ENCODE measurements around the gene RMND5B.
"Not testable (repeated sequence)": the region's sequence is repeated elsewhere in the genome, so short reads cannot be mapped to it uniquely, and the experiment has no call there.

Gene RMND5B

GRCh38 chr5:178177569-178177968, 46.8 kb downstream of the RMND5B start:
- no peak for DNase-seq

- no peak for DNase-seq
Measured at GRCh38 chr5:178180141-178180863, 49.5 kb downstream of the RMND5B start.

- no peak for DNase-seq
Measured at GRCh38 chr5:178182158-178182876, 51.5 kb downstream of the RMND5B start.

GRCh38 chr5:178186427-178186826, 55.6 kb downstream of the RMND5B start:
- DNase-seq: no peak

- no peak for DNase-seq
Measured at GRCh38 chr5:178187014-178187413, 56.2 kb downstream of the RMND5B start, which contains the start of gene GMCL2. GMCL2 (minus strand) TSS chr5:178187371; CDS start chr5:178187299, 72 bp downstream.

GRCh38 chr5:178189433-178189832, 58.6 kb downstream of the RMND5B start:
- no peak for DNase-seq

- no peak for DNase-seq
Measured at GRCh38 chr5:178191661-178192060, 60.8 kb downstream of the RMND5B start.

GRCh38 chr5:178192244-178192643, 61.4 kb downstream of the RMND5B start:
- no peak for DNase-seq

GRCh38 chr5:178192787-178193186, 62.0 kb downstream of the RMND5B start:
- DNase-seq: no peak

GRCh38 chr5:178193251-178193809, 62.5 kb downstream of the RMND5B start:
- no peak for DNase-seq

GRCh38 chr5:178194026-178194425, 63.2 kb downstream of the RMND5B start:
- DNase-seq: no peak

- DNase-seq: no peak
Measured at GRCh38 chr5:178196281-178196812, 65.5 kb downstream of the RMND5B start.

GRCh38 chr5:178196986-178197385, 66.2 kb downstream of the RMND5B start:
- no peak for DNase-seq

- DNase-seq: not testable (repeated sequence)
Measured at GRCh38 chr5:178198151-178198550, 67.3 kb downstream of the RMND5B start.

GRCh38 chr5:178198706-178199105, 67.9 kb downstream of the RMND5B start:
- DNase-seq: no peak

- no peak for DNase-seq
Measured at GRCh38 chr5:178199581-178200434, 69.0 kb downstream of the RMND5B start.
